ENCODE measurements around the gene C1orf146. TPM values are rescaled to one million over a fixed set of nuclear protein-coding genes. Genes with fewer than 3 reads are reported as not detected.

The C1orf146 gene
- total RNA-seq, 4 donors from 2014 or later, result not detected

DNA sequence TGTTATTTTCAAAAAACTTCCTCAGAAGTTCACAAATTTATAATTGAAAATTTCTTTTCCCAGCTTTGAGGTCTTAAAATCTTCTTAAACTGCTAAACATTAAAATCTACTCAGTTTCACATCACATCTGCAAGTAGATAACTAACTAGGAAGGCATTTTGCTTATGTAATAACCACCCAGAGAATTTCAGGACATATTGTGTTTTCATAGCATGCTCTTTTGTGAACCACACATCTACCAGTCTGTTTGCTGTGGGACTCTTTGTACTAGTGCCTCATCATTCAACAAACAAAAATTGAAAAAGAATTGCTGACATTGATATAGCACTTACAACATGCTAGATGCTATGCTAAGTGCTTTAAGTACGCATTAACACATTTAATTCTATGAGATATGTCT lies 31.6 kb upstream of the C1orf146 start:
- no peaks in the 10 kb centered on the region for H3K27me3 ChIP-seq
- no peaks in the 10 kb centered on the region for H3K4me1 ChIP-seq
- WGBS, 2 donors (ENCODE audit: low coverage in 1 of 2), result 92 to 98% methylated on average over 1 of the region's 1 CpG
- intact Hi-C loops (cut with DNase I; ENCODE audit: low total_unique reads), result no loop called here
- no peaks in the 10 kb centered on the region for H3K9me3 ChIP-seq
- no peak overlapping the region for H3K4me3 ChIP-seq
- in situ Hi-C loops (cut with MboI; ENCODE audit: low pct_ligation_motif_present in 1 of 4, low pct_unique_long_range_greater_than_20kb in 1 of 4, low sequenced_read_pairs in 3 of 4), result no loop called here
- TF ChIP-seq CTCF (IDR thresholded peaks at IDR 0.05) (no peak), POLR2AphosphoS5 (IDR thresholded peaks at IDR 0.05) (no peak), EP300 (IDR thresholded peaks at IDR 0.05; ENCODE audit: low read depth) (no peak), POLR2A (IDR thresholded peaks at IDR 0.05) (no peak)
- H3K27ac ChIP-seq, result no peak overlapping the region
- peaks cover 0 to 4% (median 0%) of the 10 kb centered on the region in 4 donors for H3K36me3 ChIP-seq
- no peak for DNase-seq

DNA sequence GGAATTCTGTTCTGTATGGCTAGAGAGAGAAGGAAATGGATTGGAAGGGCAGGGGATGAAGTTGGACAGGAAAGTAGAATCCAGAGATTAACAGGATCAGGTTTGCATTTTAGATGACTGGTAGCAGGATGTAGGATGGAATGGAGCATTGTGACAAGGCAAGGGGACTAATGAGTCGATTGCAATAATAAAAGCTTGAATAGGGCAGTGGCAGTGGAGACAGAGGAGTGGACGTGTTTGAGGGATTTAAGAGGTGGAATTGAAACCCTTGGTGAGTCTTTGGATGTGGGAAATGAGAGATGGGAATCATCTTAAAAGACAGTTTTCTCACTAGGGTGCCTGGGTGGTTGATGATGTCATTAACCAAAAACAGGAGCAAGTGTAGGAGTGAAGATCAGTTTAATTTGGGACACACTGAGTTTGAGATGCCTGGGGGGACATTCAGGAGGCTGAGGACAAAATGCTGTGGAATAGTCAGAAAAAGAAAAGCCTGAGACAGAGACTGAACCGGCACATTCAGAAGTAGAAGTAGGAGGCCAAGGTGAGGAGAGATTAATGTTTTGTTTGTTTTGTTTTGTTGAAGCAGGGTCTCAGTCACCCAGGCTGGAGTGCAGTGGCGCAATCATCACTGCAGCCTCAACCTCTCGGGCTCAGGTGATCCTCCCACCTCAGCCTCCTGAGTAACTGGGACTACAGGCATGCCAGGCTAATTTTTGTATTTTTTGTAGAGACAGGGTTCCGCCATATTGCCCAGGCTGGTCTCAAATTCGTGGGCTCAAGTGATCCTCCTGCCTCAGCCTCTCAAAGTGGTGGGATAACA lies 29.1 kb upstream of the C1orf146 start:
- DNase-seq, result no peak
- Histone ChIP-seq H3K27me3 (no peaks in the 10 kb centered on the region), H3K36me3 (no peaks in the 10 kb centered on the region), H3K4me1 (no peaks in the 10 kb centered on the region), H3K27ac (no peak overlapping the region), H3K9me3 (no peaks in the 10 kb centered on the region), H3K4me3 (no peak overlapping the region)
- TF ChIP-seq CTCF (IDR thresholded peaks at IDR 0.05) (no peak), EP300 (IDR thresholded peaks at IDR 0.05; ENCODE audit: low read depth) (no peak), POLR2A (IDR thresholded peaks at IDR 0.05) (no peak), POLR2AphosphoS5 (IDR thresholded peaks at IDR 0.05) (no peak)
- WGBS, 2 donors (ENCODE audit: low coverage in 1 of 2), result 69 to 77% methylated on average over 7 of the region's 7 CpGs
- in situ Hi-C loops (cut with MboI; ENCODE audit: low pct_ligation_motif_present in 1 of 4, low pct_unique_long_range_greater_than_20kb in 1 of 4, low sequenced_read_pairs in 3 of 4), result no loop called here
- intact Hi-C loops (cut with DNase I; ENCODE audit: low total_unique reads), result no loop called here

DNA sequence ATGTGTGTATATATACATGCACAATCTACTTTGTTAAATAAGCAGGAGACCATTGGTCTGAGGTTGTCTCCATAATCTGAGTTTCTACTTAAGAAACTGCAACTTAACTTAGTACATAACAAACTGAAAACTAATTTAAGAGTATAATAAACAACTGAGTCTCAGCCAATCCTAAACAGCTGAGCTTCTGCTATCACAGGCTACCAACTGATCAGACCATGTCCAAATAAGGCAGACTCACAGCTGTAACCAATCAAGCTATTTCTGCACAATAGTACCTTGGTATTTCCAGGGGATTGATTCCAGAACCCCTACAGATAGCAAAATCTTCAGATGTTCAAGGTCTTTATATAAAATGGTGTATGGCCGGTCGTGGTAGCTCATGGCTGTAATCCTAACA lies 26.0 kb upstream of the C1orf146 start:
- Histone ChIP-seq H3K27ac (no peak overlapping the region), H3K4me1 (no peaks in the 10 kb centered on the region), H3K4me3 (no peak overlapping the region), H3K27me3 (no peaks in the 10 kb centered on the region), H3K9me3 (no peaks in the 10 kb centered on the region), H3K36me3 (no peaks in the 10 kb centered on the region)
- DNase-seq, result no peak
- no peak for TF ChIP-seq POLR2A (IDR thresholded peaks at IDR 0.05)
- no peak for TF ChIP-seq POLR2AphosphoS5 (IDR thresholded peaks at IDR 0.05)
- TF ChIP-seq CTCF (IDR thresholded peaks at IDR 0.05), result no peak
- no peak for TF ChIP-seq EP300 (IDR thresholded peaks at IDR 0.05; ENCODE audit: low read depth)
- in situ Hi-C loops (cut with MboI; ENCODE audit: low pct_ligation_motif_present in 1 of 4, low pct_unique_long_range_greater_than_20kb in 1 of 4, low sequenced_read_pairs in 3 of 4) (no loop called here), intact Hi-C loops (cut with DNase I; ENCODE audit: low total_unique reads) (no loop called here)
- 40 to 83% methylated on average over 1 to 2 of the region's 2 CpGs for WGBS, 2 donors (ENCODE audit: low coverage in 1 of 2)

- no peaks in the 10 kb centered on the region for H3K4me1 ChIP-seq
- no peaks in the 10 kb centered on the region for H3K27me3 ChIP-seq
- H3K27ac ChIP-seq, result no peak overlapping the region
- intact Hi-C loops (cut with DNase I; ENCODE audit: low total_unique reads), result no loop called here
- H3K9me3 ChIP-seq, result no peaks in the 10 kb centered on the region
- in situ Hi-C loops (cut with MboI; ENCODE audit: low pct_ligation_motif_present in 1 of 4, low pct_unique_long_range_greater_than_20kb in 1 of 4, low sequenced_read_pairs in 3 of 4), result no loop called here
- WGBS, 2 donors (ENCODE audit: low coverage in 1 of 2), result 89% methylated on average over 9 of the region's 9 CpGs; no CpG with 5 or more reads in 1 of the 2 donors
- DNase-seq, result no peak
- no peak overlapping the region for H3K4me3 ChIP-seq
- no peaks in the 10 kb centered on the region for H3K36me3 ChIP-seq
- TF ChIP-seq POLR2A (IDR thresholded peaks at IDR 0.05) (no peak), CTCF (IDR thresholded peaks at IDR 0.05) (no peak), EP300 (IDR thresholded peaks at IDR 0.05; ENCODE audit: low read depth) (no peak), POLR2AphosphoS5 (IDR thresholded peaks at IDR 0.05) (no peak)
Observed at GRCh38 chr1:92192246-92192645, 25.5 kb upstream of the C1orf146 start.

Data from transverse colon (tissue), 4 donors.